ENCODE data around the gene SERAC1.
"Not testable (repeated sequence)": the region's sequence is repeated elsewhere in the genome, so short reads cannot be mapped to it uniquely, and the experiment has no call there.

SERAC1 gene

GRCh38 chr6:158157064-158157764 lies 10.8 kb downstream of the SERAC1 start:
- Histone ChIP-seq H3K27ac (ENCODE audit: low read depth, low read length) (no peak overlapping the region), H3K27me3 (ENCODE audit: insufficient read depth, low read length) (no peaks in the 10 kb centered on the region), H2AFZ (ENCODE audit: low read length, unreplicated experiment) (no peak overlapping the region), H3K79me2 (ENCODE audit: control insufficient read depth, insufficient read depth, low read length, unreplicated experiment) (no peaks in the 10 kb centered on the region), H3K4me1 (ENCODE audit: control insufficient read depth, insufficient read depth, low read length, unreplicated experiment) (peaks cover 25% of the 10 kb centered on the region), H3K4me3 (ENCODE audit: low read depth, low read length) (no peak overlapping the region), H3K36me3 (ENCODE audit: insufficient read depth, low read length) (0 out of 2 replicates have a peak, but pooled peaks cover 3% of the 10 kb centered on the region)

DNA sequence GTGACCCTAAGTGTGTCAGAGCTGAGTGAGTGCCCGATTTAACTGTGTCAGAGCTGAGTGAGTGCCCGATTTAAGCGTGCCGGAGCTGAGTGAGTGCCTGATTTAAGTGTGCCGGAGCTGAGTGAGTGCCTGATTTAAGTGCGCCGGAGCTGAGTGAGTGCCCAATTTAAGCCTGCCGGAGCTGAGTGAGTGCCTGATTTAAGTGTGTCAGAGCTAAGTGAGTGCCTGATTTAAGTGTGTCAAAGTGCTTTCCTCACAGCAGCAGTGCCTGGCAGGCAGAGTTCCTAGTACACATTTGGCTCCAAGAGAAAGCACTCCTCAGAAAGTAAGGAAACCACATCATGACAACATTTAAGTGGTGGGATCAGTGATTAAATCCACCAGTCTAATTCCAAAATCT lies 13.2 kb downstream of the SERAC1 start:
- Histone ChIP-seq H3K36me3 (ENCODE audit: insufficient read depth, low read length) (0 out of 2 replicates have a peak, but pooled peaks cover 3% of the 10 kb centered on the region), H3K27me3 (ENCODE audit: insufficient read depth, low read length) (no peaks in the 10 kb centered on the region), H3K4me1 (ENCODE audit: control insufficient read depth, insufficient read depth, low read length, unreplicated experiment) (peaks cover 17% of the 10 kb centered on the region), H3K79me2 (ENCODE audit: control insufficient read depth, insufficient read depth, low read length, unreplicated experiment) (no peaks in the 10 kb centered on the region), H3K27ac (ENCODE audit: low read depth, low read length) (no peak overlapping the region), H2AFZ (ENCODE audit: low read length, unreplicated experiment) (no peak overlapping the region), H3K4me3 (ENCODE audit: low read depth, low read length) (no peak overlapping the region)

DNA sequence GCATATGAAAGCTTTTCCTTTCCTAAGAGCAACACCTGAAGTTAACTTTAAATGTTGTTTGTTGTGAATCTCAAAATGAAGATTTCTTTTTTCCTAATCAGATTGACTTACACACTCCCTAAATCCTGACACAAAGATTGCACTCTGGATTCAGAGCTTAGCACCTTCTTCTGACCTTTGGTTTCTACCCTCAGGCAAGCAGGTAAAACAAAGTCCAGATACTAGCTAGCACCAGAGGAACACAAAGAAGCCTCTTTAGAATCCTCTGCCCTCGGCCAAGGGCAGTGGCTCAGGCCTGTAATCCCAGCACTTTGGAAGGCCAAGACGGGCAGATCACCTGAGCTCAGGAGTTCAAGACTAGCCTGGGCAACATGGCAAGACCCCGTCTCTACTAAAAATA lies 14.5 kb downstream of the SERAC1 start:
- H3K79me2 ChIP-seq (ENCODE audit: control insufficient read depth, insufficient read depth, low read length, unreplicated experiment), result no peaks in the 10 kb centered on the region
- H3K4me3 ChIP-seq (ENCODE audit: low read depth, low read length), result no peak overlapping the region
- H2AFZ ChIP-seq (ENCODE audit: low read length, unreplicated experiment), result no peak overlapping the region
- no peak overlapping the region for H3K27ac ChIP-seq (ENCODE audit: low read depth, low read length)
- 0 out of 2 replicates have a peak, but pooled peaks cover 3% of the 10 kb centered on the region for H3K36me3 ChIP-seq (ENCODE audit: insufficient read depth, low read length)
- H3K4me1 ChIP-seq (ENCODE audit: control insufficient read depth, insufficient read depth, low read length, unreplicated experiment), result peaks cover 17% of the 10 kb centered on the region
- no peaks in the 10 kb centered on the region for H3K27me3 ChIP-seq (ENCODE audit: insufficient read depth, low read length)

- Histone ChIP-seq H3K36me3 (ENCODE audit: insufficient read depth, low read length) (0 out of 2 replicates have a peak, but pooled peaks cover 3% of the 10 kb centered on the region), H3K27ac (ENCODE audit: low read depth, low read length) (no peak overlapping the region), H3K27me3 (ENCODE audit: insufficient read depth, low read length) (no peaks in the 10 kb centered on the region), H3K4me1 (ENCODE audit: control insufficient read depth, insufficient read depth, low read length, unreplicated experiment) (peaks cover 15% of the 10 kb centered on the region), H3K4me3 (ENCODE audit: low read depth, low read length) (no peak overlapping the region), H3K79me2 (ENCODE audit: control insufficient read depth, insufficient read depth, low read length, unreplicated experiment) (no peaks in the 10 kb centered on the region), H2AFZ (ENCODE audit: low read length, unreplicated experiment) (no peak overlapping the region)
Observed at GRCh38 chr6:158152659-158153058, 15.4 kb downstream of the SERAC1 start.

- H3K36me3 ChIP-seq (ENCODE audit: insufficient read depth, low read length); H2AFZ ChIP-seq (ENCODE audit: low read length, unreplicated experiment); H3K4me3 ChIP-seq (ENCODE audit: low read depth, low read length); H3K27me3 ChIP-seq (ENCODE audit: insufficient read depth, low read length); H3K27ac ChIP-seq (ENCODE audit: low read depth, low read length); H3K79me2 ChIP-seq (ENCODE audit: control insufficient read depth, insufficient read depth, low read length, unreplicated experiment): not testable (repeated sequence)
- peaks cover 15% of the 10 kb centered on the region for H3K4me1 ChIP-seq (ENCODE audit: control insufficient read depth, insufficient read depth, low read length, unreplicated experiment)
Observed at GRCh38 chr6:158152025-158152424, 16.0 kb downstream of the SERAC1 start.

GRCh38 chr6:158150701-158151100 lies 17.4 kb downstream of the SERAC1 start:
- H3K36me3 ChIP-seq (ENCODE audit: insufficient read depth, low read length), result peaks cover 3% of the 10 kb centered on the region; the same call in 1 of the 2 replicates
- no peak overlapping the region for H3K4me3 ChIP-seq (ENCODE audit: low read depth, low read length)
- H3K79me2 ChIP-seq (ENCODE audit: control insufficient read depth, insufficient read depth, low read length, unreplicated experiment), result no peaks in the 10 kb centered on the region
- H3K27ac ChIP-seq (ENCODE audit: low read depth, low read length), result no peak overlapping the region; the same call in 1 of the 2 replicates
- H2AFZ ChIP-seq (ENCODE audit: low read length, unreplicated experiment), result no peak overlapping the region
- H3K4me1 ChIP-seq (ENCODE audit: control insufficient read depth, insufficient read depth, low read length, unreplicated experiment), result peaks cover 15% of the 10 kb centered on the region
- no peaks in the 10 kb centered on the region for H3K27me3 ChIP-seq (ENCODE audit: insufficient read depth, low read length)

- H3K79me2 ChIP-seq (ENCODE audit: control insufficient read depth, insufficient read depth, low read length, unreplicated experiment), result no peaks in the 10 kb centered on the region
Observed at GRCh38 chr6:158149641-158150040, 18.4 kb downstream of the SERAC1 start.

GRCh38 chr6:158143700-158144099 lies 24.4 kb downstream of the SERAC1 start:
- peaks cover 3% of the 10 kb centered on the region for H3K4me1 ChIP-seq (ENCODE audit: control insufficient read depth, insufficient read depth, low read length, unreplicated experiment)
- H3K27me3 ChIP-seq (ENCODE audit: insufficient read depth, low read length), result no peaks in the 10 kb centered on the region
- H3K36me3 ChIP-seq (ENCODE audit: insufficient read depth, low read length), result no peaks in the 10 kb centered on the region; the same call in 1 of the 2 replicates
- H3K79me2 ChIP-seq (ENCODE audit: control insufficient read depth, insufficient read depth, low read length, unreplicated experiment), result no peaks in the 10 kb centered on the region
- no peak overlapping the region for H3K27ac ChIP-seq (ENCODE audit: low read depth, low read length)
- no peak overlapping the region for H2AFZ ChIP-seq (ENCODE audit: low read length, unreplicated experiment)
- H3K4me3 ChIP-seq (ENCODE audit: low read depth, low read length), result no peak overlapping the region

More at GRCh38 chr6:158149641-158150040, 18.4 kb downstream of the SERAC1 start:
- peaks cover 15% of the 10 kb centered on the region for H3K4me1 ChIP-seq (ENCODE audit: control insufficient read depth, insufficient read depth, low read length, unreplicated experiment)
- peak overlapping the region; percentile 7; the same call in 1 of the 2 replicates for H3K27ac ChIP-seq (ENCODE audit: low read depth, low read length)
- no peak overlapping the region for H3K4me3 ChIP-seq (ENCODE audit: low read depth, low read length)
- no peaks in the 10 kb centered on the region for H3K27me3 ChIP-seq (ENCODE audit: insufficient read depth, low read length)
- no peak overlapping the region for H2AFZ ChIP-seq (ENCODE audit: low read length, unreplicated experiment)
- H3K36me3 ChIP-seq (ENCODE audit: insufficient read depth, low read length), result no peaks in the 10 kb centered on the region; the same call in 1 of the 2 replicates

GRCh38 chr6:158142789-158143188 lies 25.3 kb downstream of the SERAC1 start:
- Histone ChIP-seq H3K4me3 (ENCODE audit: low read depth, low read length) (no peak overlapping the region), H2AFZ (ENCODE audit: low read length, unreplicated experiment) (no peak overlapping the region), H3K27ac (ENCODE audit: low read depth, low read length) (no peak overlapping the region; the same call in 1 of the 2 replicates), H3K4me1 (ENCODE audit: control insufficient read depth, insufficient read depth, low read length, unreplicated experiment) (peaks cover 3% of the 10 kb centered on the region), H3K36me3 (ENCODE audit: insufficient read depth, low read length) (no peaks in the 10 kb centered on the region; the same call in 1 of the 2 replicates), H3K27me3 (ENCODE audit: insufficient read depth, low read length) (no peaks in the 10 kb centered on the region), H3K79me2 (ENCODE audit: control insufficient read depth, insufficient read depth, low read length, unreplicated experiment) (no peaks in the 10 kb centered on the region)

GRCh38 chr6:158131926-158132325 lies 36.1 kb downstream of the SERAC1 start:
- H3K27me3 ChIP-seq (ENCODE audit: insufficient read depth, low read length), result no peaks in the 10 kb centered on the region
- H3K36me3 ChIP-seq (ENCODE audit: insufficient read depth, low read length), result no peaks in the 10 kb centered on the region
- H3K79me2 ChIP-seq (ENCODE audit: control insufficient read depth, insufficient read depth, low read length, unreplicated experiment), result no peaks in the 10 kb centered on the region
- H3K4me1 ChIP-seq (ENCODE audit: control insufficient read depth, insufficient read depth, low read length, unreplicated experiment), result no peaks in the 10 kb centered on the region
- H2AFZ ChIP-seq (ENCODE audit: low read length, unreplicated experiment), result no peak overlapping the region
- H3K27ac ChIP-seq (ENCODE audit: low read depth, low read length), result no peak overlapping the region
- no peak overlapping the region for H3K4me3 ChIP-seq (ENCODE audit: low read depth, low read length)

DNA sequence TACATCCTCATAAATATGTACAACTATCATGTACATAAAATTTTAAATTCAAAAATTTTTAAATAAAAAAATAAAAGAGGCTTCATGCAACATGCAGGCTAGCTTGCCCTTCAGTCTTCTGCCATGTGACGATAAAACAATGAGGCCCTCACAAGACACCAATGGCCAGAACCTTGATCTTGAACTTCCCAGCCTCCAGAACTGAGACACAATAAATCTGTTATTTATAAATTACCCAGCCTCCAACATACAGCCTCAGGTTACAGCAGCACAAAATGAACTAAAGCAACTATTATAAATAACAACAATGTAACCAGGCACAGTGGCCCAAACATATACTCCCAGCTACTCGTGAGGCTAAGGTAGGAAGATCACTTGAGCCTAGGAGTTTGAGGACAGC lies 42.8 kb downstream of the SERAC1 start:
- H3K79me2 ChIP-seq (ENCODE audit: control insufficient read depth, insufficient read depth, low read length, unreplicated experiment), result no peaks in the 10 kb centered on the region
- no peak overlapping the region for H2AFZ ChIP-seq (ENCODE audit: low read length, unreplicated experiment)
- H3K4me3 ChIP-seq (ENCODE audit: low read depth, low read length), result no peak overlapping the region
- no peaks in the 10 kb centered on the region; the same call in 1 of the 2 replicates for H3K36me3 ChIP-seq (ENCODE audit: insufficient read depth, low read length)
- H3K4me1 ChIP-seq (ENCODE audit: control insufficient read depth, insufficient read depth, low read length, unreplicated experiment), result no peaks in the 10 kb centered on the region
- no peak overlapping the region for H3K27ac ChIP-seq (ENCODE audit: low read depth, low read length)
- H3K27me3 ChIP-seq (ENCODE audit: insufficient read depth, low read length), result no peaks in the 10 kb centered on the region
